GM19455 (cell line): ENCODE measurements around the gene SAMD15.
"Not testable (repeated sequence)": the region's sequence is repeated elsewhere in the genome, so short reads cannot be mapped to it uniquely, and the experiment has no call there.

Experiments
- ATAC-seq: cut with Tn5 transposase; IDR thresholded peaks from one replicate; pipeline ENCODE4 v1.9.1; 2021; ENCODE audit not compliant: unreplicated experiment

Gene SAMD15

GRCh38 chr14:77376771-77377501, at the start of gene SAMD15, which contains the start of gene TMED8:
SAMD15 (plus strand) TSS chr14:77377379; CDS start chr14:77377419, 40 bp downstream.
TMED8 (minus strand) TSS chr14:77377094; CDS start chr14:77377053, 41 bp downstream.
- peak; percentile 83 for ATAC-seq

- ATAC-seq = no peak
Observed at GRCh38 chr14:77329872-77330271, 47.3 kb upstream of the SAMD15 start.

GRCh38 chr14:77335576-77335975, 41.6 kb upstream of the SAMD15 start:
- ATAC-seq = no peak

- ATAC-seq = not testable (repeated sequence)
Observed at GRCh38 chr14:77337255-77337654, 39.9 kb upstream of the SAMD15 start.

GRCh38 chr14:77337880-77338279, 39.3 kb upstream of the SAMD15 start:
- no peak for ATAC-seq

GRCh38 chr14:77338302-77338701, 38.9 kb upstream of the SAMD15 start:
- no peak for ATAC-seq

- ATAC-seq = no peak
Observed at GRCh38 chr14:77339407-77339806, 37.8 kb upstream of the SAMD15 start.

GRCh38 chr14:77340389-77340788, 36.8 kb upstream of the SAMD15 start:
- ATAC-seq = no peak

- ATAC-seq = no peak
Observed at GRCh38 chr14:77342726-77343397, 34.3 kb upstream of the SAMD15 start.

- ATAC-seq = no peak
Observed at GRCh38 chr14:77343662-77344061, 33.5 kb upstream of the SAMD15 start.

- no peak for ATAC-seq
Observed at GRCh38 chr14:77344377-77344996, 32.7 kb upstream of the SAMD15 start.

GRCh38 chr14:77346495-77346894, 30.7 kb upstream of the SAMD15 start:
- ATAC-seq = no peak

GRCh38 chr14:77347751-77348150, 29.4 kb upstream of the SAMD15 start:
- no peak for ATAC-seq

- ATAC-seq = no peak
Observed at GRCh38 chr14:77353469-77354141, 23.6 kb upstream of the SAMD15 start.

- no peak for ATAC-seq
Observed at GRCh38 chr14:77355811-77356210, 21.4 kb upstream of the SAMD15 start.

- ATAC-seq = no peak
Observed at GRCh38 chr14:77356899-77357298, 20.3 kb upstream of the SAMD15 start.

- ATAC-seq = no peak
Observed at GRCh38 chr14:77359626-77360025, 17.6 kb upstream of the SAMD15 start.

- no peak for ATAC-seq
Observed at GRCh38 chr14:77364146-77364545, 13.0 kb upstream of the SAMD15 start.

- no peak for ATAC-seq
Observed at GRCh38 chr14:77369285-77369684, 7.9 kb upstream of the SAMD15 start.

- no peak for ATAC-seq
Observed at GRCh38 chr14:77372304-77372841, 4.8 kb upstream of the SAMD15 start.
